H54 (cell line): ENCODE data around the gene COL4A4.

Experiments
- DNase-seq: peaks from one replicate; pipeline ENCODE4 v3.0.0; 2011; ENCODE audit warnings: low spot score, mixed read lengths; ENCODE audit not compliant: insufficient read length
- FAIRE-seq: peaks from 3 replicates; lab custom pipeline; 2011; peaks lifted over from hg19 to GRCh38; lab: Jason Lieb, UNC
- POLR2A ChIP-seq: IDR thresholded peaks from 2 replicates; pipeline ENCODE4 v1.6.1; 2011; ENCODE audit warnings: low read depth, mild to moderate bottlenecking, low read length

The COL4A4 gene

DNA sequence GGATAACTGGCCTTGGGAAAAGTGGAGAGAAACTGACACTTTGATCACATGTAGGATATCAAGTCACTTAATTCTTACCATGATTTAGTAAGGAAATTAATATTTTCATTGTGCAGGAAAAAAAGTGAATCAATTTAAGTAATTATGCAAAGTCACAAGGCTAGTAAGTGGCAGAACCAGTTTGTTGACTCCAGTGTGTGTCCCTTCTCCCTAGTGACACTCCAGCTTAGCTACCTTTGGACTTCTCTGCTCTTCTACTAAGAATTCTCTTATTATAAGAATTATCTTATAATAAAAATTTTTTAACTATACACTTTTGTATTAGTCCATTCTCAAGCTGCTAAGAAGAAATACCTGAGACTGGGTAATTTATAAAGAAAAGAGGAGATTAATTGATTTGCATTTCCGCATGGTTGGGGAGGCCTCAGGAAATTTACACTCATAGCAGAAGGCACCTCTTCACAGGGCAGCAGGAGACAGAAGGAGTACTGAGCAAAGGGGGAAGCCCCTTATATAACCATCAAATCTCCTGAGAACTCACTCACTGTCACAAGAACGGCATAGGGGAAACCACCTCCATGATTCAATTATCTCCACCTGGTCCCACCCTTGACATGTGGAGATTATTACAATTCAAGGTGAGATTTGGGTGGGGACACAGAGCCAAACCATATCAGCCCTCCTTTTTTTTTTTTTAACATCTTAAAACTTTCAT lies 13.6 kb downstream of the COL4A4 start:
- TF ChIP-seq POLR2A = no peak
- FAIRE-seq (no peak), DNase-seq (no peak)

DNA sequence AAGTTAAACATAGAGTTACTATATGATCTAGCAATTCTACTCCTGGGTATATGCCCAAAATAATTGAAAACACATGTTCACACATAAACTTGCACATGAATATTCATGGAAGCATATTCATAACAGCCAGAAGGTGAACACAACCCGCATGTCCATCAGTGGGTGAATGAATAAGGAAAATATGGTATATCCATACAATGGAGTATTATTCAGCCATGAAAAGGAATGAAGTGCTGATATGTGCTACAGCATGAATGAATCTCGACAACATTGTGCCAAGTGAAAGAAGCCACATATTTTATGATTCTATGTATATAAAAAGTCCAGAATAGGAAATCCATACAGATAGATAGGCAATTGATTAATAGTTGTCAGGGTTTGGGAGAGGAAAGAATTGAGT lies 15.9 kb downstream of the COL4A4 start:
- DNase-seq (no peak), FAIRE-seq (no peak)
- TF ChIP-seq POLR2A = no peak

GRCh38 chr2:227147023-227147422 lies 17.0 kb downstream of the COL4A4 start:
- FAIRE-seq = no peak
- TF ChIP-seq POLR2A = no peak
- no peak for DNase-seq

- TF ChIP-seq POLR2A = no peak
- FAIRE-seq (no peak), DNase-seq (no peak)
These were observed 17.5 kb downstream of the COL4A4 start for GRCh38 chr2:227146456-227146855.

DNA sequence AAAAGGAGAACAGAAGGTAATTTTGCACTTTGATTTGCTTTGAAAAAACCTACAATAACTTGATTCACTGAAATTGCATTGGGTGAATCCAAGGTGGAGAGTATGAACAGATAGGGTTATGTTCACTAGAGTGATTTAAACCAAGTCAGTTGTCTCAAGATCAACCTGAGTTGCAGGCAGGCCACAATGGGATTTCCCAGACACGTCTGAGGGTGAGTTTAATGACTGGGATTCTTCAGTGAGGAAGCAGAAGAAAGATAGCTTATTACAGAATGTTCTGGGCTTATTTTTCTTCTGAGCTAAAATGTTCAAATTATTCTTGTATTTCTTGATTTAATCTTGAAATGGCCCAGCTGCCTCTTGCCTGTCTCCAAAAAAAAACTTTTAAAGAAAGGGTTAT lies 20.1 kb downstream of the COL4A4 start:
- DNase-seq (no peak), FAIRE-seq (no peak)
- TF ChIP-seq POLR2A = no peak

GRCh38 chr2:227141301-227141700 lies 22.7 kb downstream of the COL4A4 start:
- TF ChIP-seq POLR2A = no peak
- DNase-seq (no peak), FAIRE-seq (no peak)

- TF ChIP-seq POLR2A = no peak
- DNase-seq (no peak), FAIRE-seq (no peak)
These were observed 29.4 kb downstream of the COL4A4 start for GRCh38 chr2:227134591-227134990.

GRCh38 chr2:227132986-227133385 lies 31.0 kb downstream of the COL4A4 start:
- TF ChIP-seq POLR2A = no peak
- FAIRE-seq (no peak), DNase-seq (no peak)

DNA sequence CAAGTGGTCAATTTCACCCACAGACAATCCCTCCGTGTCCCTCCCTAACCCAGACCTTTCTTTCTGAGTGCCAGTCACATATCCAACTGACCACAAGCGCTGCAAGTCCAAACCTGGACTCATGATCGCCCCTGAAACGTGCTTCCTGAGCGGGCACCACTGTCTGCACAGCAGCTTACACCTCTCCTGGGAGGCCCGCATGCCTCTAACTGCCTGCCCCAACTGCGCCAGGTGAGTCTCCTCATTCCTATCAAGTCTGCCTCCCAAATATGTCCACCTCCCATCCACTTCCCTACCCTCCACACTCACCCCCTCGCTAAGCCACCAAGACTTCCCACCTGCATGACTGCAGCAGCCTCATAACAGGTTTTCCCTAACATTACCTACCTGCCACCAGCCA lies 33.4 kb downstream of the COL4A4 start:
- no peak for TF ChIP-seq POLR2A
- DNase-seq (no peak), FAIRE-seq (no peak)

DNA sequence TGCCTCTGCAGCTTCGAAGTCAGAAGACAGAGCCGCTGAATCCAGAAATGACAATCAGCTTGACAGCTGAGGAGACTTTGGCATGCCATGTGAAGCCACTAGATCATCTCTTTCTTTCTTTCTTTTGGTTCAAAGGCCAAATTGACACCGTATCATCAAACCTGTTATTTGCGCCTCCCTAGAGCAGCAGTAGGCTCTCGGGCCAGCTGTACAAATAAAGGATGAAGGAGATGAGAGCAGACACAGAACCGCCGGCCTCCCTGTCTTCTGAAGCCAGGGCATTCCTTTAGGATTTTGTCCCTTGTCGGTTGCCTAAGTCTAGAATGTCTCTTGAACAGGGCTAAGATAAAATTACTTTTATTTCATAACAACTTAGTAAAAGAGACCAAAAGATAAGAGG lies 36.8 kb downstream of the COL4A4 start:
- FAIRE-seq (no peak), DNase-seq (no peak)
- TF ChIP-seq POLR2A = no peak

- TF ChIP-seq POLR2A = no peak
- DNase-seq = no peak
- no peak for FAIRE-seq
These were observed 38.5 kb downstream of the COL4A4 start for GRCh38 chr2:227125506-227125905.

DNA sequence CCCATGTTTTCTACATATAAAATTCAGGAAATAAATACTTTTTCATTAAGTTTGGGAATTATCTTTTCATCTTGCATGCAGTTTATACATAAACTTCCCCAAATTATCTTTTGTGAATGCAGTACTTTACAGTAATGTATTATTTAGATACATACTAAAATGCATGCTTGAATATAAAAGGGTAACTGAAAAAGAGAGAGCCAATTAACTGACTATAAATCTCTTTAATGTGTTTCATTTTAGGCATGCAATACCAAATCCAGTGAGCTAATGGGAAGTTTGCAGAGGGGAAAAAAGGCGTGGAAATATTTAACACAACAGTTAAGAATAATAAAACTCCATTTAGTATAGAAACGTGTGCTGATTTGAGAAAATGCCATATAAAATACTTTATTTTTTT lies 39.2 kb downstream of the COL4A4 start:
- FAIRE-seq (no peak), DNase-seq (no peak)
- TF ChIP-seq POLR2A = no peak

GRCh38 chr2:227123697-227124096 lies 40.3 kb downstream of the COL4A4 start:
- DNase-seq (no peak), FAIRE-seq (no peak)
- TF ChIP-seq POLR2A = no peak

GRCh38 chr2:227118353-227118752 lies 45.7 kb downstream of the COL4A4 start:
- FAIRE-seq = no peak

GRCh38 chr2:227117852-227118251 lies 46.2 kb downstream of the COL4A4 start:
- no peak for FAIRE-seq
- no peak for DNase-seq

More at GRCh38 chr2:227118353-227118752, 45.7 kb downstream of the COL4A4 start:
- no peak for DNase-seq
- TF ChIP-seq POLR2A = no peak

DNA sequence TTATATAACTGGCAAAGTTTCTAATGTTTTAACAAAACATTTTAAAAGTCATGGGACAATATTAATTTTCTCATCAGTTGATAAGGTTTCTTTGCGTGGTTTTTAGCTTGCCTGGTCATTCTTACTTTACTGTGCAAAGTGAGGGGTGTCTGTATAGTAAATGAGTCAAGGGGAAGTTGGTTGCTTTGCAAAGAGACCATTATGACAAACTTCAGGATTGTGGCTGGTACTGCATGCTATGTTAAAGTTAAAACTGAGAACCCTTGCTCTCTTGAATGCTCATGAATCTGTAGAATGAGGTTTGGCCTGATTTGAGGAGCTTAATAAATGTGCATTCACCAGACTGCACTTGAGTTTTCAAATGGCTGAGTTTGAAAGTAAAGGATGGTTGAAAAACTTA lies 47.0 kb downstream of the COL4A4 start:
- DNase-seq (no peak), FAIRE-seq (no peak)
- no peak for TF ChIP-seq POLR2A

More at GRCh38 chr2:227117852-227118251, 46.2 kb downstream of the COL4A4 start:
- TF ChIP-seq POLR2A = no peak
